Measurements from ENCODE around the gene CREB3L2. TPM values are rescaled to one million over a fixed set of nuclear protein-coding genes. Genes with fewer than 3 reads are reported as not detected.

The CREB3L2 gene
- polyA plus RNA-seq, 1 of the 3 experiments (the other 2 are of a cell fraction) = 22.9 TPM

DNA sequence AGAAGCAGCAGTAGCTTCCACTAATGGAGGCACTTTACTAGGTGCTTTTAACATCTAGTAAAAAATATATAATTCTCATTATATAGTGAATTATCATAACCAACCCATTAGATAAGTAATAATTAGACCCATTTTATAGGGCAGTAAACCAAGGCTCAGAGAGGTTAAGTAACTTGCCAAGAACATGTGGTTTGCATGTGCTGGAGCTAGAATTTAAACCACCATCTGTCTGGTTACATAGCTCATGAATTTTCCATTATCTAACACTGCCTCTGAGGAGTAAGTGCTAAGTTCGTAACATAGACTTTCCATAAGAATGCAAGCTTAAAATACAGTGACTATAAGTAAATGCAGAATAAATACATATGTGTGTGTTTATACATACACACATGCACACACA lies 41.9 kb downstream of the CREB3L2 start:
- Histone ChIP-seq H3K4me1 (ENCODE audit: control insufficient read depth in 1 of 2, insufficient read depth in 2 of 2, low read depth in 1 of 2, low read length in 1 of 2) (peaks cover 17 to 18% of the 10 kb centered on the region in 2 experiments; a peak in 3 of 4 replicates), H3K9ac (no peak overlapping the region), H3K27ac (ENCODE audit: low read depth in 2 of 2, low read length in 1 of 2) (no peak overlapping the region), H4K20me1 (ENCODE audit: insufficient read depth) (no peaks in the 10 kb centered on the region; the same call in 1 of the 2 replicates), H3K4me2 (no peak overlapping the region), H3K4me3 (ENCODE audit: low read depth in 2 of 2, low read length in 1 of 2) (no peak overlapping the region), H3F3A (replicated peaks; ENCODE audit: insufficient read depth) (no peaks in the 10 kb centered on the region), H2AFZ (ENCODE audit: low read depth) (no peak overlapping the region), H3K79me2 (ENCODE audit: insufficient read depth) (peaks cover 99% of the 10 kb centered on the region), H3K27me3 (ENCODE audit: insufficient read depth) (no peaks in the 10 kb centered on the region), H3K36me3 (replicated peaks in 1 of 2; ENCODE audit: control insufficient read depth in 1 of 2, insufficient read depth in 2 of 2, low read length in 1 of 2) (peaks cover 3 to 4% of the 10 kb centered on the region in 2 experiments), H3K9me2 (no peaks in the 10 kb centered on the region), H3K9me3 (no peaks in the 10 kb centered on the region)
- ChIA-PET CTCF (interaction anchor here (0.5 to 1.5 kb wide), 3 partner anchors 10 to 139 kb away, joined by 3 to 5 read pairs (median 3); no protein-coding TSS in a partner anchor), POLR2A (no interaction called here)
- no peak for DNase-seq
- TF ChIP-seq FOSL2 (IDR thresholded peaks at IDR 0.05; ENCODE audit: borderline replicate concordance, low read depth) = no peak
- no peak for TF ChIP-seq JUND (IDR thresholded peaks at IDR 0.05)
- no peak for TF ChIP-seq NFIC (IDR thresholded peaks at IDR 0.05; ENCODE audit: borderline replicate concordance)
- no peak for TF ChIP-seq GATA2 (CRISPR knock-in tag; IDR thresholded peaks at IDR 0.05)
- TF ChIP-seq, protein P1, sequence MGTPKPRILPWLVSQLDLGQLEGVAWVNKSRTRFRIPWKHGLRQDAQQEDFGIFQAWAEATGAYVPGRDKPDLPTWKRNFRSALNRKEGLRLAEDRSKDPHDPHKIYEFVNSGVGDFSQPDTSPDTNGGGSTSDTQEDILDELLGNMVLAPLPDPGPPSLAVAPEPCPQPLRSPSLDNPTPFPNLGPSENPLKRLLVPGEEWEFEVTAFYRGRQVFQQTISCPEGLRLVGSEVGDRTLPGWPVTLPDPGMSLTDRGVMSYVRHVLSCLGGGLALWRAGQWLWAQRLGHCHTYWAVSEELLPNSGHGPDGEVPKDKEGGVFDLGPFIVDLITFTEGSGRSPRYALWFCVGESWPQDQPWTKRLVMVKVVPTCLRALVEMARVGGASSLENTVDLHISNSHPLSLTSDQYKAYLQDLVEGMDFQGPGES (IDR thresholded peaks at IDR 0.05; ENCODE audit: low read depth, low read length) = no peak
- TF ChIP-seq TCF12 (IDR thresholded peaks at IDR 0.05) = no peak
- no peak for TF ChIP-seq SIN3A (IDR thresholded peaks at IDR 0.05; ENCODE audit: borderline replicate concordance, low read depth, low read length)
- no peak for TF ChIP-seq NRF1 (IDR thresholded peaks at IDR 0.05; ENCODE audit: low read depth, low read length)
- no peak for TF ChIP-seq EZH2phosphoT487 (IDR thresholded peaks at IDR 0.05; ENCODE audit: borderline replicate concordance, low read depth)
- TF ChIP-seq FOXM1 (IDR thresholded peaks at IDR 0.05; ENCODE audit: low read depth) = no peak
- TF ChIP-seq, protein P2, sequence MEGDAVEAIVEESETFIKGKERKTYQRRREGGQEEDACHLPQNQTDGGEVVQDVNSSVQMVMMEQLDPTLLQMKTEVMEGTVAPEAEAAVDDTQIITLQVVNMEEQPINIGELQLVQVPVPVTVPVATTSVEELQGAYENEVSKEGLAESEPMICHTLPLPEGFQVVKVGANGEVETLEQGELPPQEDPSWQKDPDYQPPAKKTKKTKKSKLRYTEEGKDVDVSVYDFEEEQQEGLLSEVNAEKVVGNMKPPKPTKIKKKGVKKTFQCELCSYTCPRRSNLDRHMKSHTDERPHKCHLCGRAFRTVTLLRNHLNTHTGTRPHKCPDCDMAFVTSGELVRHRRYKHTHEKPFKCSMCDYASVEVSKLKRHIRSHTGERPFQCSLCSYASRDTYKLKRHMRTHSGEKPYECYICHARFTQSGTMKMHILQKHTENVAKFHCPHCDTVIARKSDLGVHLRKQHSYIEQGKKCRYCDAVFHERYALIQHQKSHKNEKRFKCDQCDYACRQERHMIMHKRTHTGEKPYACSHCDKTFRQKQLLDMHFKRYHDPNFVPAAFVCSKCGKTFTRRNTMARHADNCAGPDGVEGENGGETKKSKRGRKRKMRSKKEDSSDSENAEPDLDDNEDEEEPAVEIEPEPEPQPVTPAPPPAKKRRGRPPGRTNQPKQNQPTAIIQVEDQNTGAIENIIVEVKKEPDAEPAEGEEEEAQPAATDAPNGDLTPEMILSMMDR (IDR thresholded peaks at IDR 0.05) = no peak
- TF ChIP-seq, protein P3, sequence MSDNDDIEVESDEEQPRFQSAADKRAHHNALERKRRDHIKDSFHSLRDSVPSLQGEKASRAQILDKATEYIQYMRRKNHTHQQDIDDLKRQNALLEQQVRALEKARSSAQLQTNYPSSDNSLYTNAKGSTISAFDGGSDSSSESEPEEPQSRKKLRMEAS (IDR thresholded peaks at IDR 0.05; ENCODE audit: low read depth) = no peak
- no peak for TF ChIP-seq MEF2A (IDR thresholded peaks at IDR 0.05; ENCODE audit: borderline replicate concordance, low read depth)
- TF ChIP-seq, protein P4, sequence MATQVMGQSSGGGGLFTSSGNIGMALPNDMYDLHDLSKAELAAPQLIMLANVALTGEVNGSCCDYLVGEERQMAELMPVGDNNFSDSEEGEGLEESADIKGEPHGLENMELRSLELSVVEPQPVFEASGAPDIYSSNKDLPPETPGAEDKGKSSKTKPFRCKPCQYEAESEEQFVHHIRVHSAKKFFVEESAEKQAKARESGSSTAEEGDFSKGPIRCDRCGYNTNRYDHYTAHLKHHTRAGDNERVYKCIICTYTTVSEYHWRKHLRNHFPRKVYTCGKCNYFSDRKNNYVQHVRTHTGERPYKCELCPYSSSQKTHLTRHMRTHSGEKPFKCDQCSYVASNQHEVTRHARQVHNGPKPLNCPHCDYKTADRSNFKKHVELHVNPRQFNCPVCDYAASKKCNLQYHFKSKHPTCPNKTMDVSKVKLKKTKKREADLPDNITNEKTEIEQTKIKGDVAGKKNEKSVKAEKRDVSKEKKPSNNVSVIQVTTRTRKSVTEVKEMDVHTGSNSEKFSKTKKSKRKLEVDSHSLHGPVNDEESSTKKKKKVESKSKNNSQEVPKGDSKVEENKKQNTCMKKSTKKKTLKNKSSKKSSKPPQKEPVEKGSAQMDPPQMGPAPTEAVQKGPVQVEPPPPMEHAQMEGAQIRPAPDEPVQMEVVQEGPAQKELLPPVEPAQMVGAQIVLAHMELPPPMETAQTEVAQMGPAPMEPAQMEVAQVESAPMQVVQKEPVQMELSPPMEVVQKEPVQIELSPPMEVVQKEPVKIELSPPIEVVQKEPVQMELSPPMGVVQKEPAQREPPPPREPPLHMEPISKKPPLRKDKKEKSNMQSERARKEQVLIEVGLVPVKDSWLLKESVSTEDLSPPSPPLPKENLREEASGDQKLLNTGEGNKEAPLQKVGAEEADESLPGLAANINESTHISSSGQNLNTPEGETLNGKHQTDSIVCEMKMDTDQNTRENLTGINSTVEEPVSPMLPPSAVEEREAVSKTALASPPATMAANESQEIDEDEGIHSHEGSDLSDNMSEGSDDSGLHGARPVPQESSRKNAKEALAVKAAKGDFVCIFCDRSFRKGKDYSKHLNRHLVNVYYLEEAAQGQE (IDR thresholded peaks at IDR 0.05; ENCODE audit: low read depth, low read length) = no peak
- no peak for TF ChIP-seq GABPA (IDR thresholded peaks at IDR 0.05; ENCODE audit: low read depth)
- WGBS (ENCODE audit: low lambda C conversion rate) = 100% methylated on average over 1 of the region's 1 CpG

Measured in SK-N-SH (cell line).